Ascending aorta (tissue), 2 donors: ENCODE data around the gene MAP2K7. TPM values are rescaled to one million over a fixed set of nuclear protein-coding genes. Genes with fewer than 3 reads are reported as not detected.
A peak's percentile ranks its signal among the peaks of the same experiment; 100 is the strongest.

Source experiments
- DNase-seq, 2 donors: peaks; one replicate each; pipeline ENCODE4 v3.0.0-alpha.2; 2019; ENCODE audit warnings: low spot score in 2 of 2
- H3K27ac ChIP-seq, 2 donors: fragments of 200-600 bp; sonication (generic); one replicate each; pipeline ENCODE4 v1.5.1; 2016 to 2017; ENCODE audit warnings: mild to moderate bottlenecking in 1 of 2
- H3K27me3 ChIP-seq: fragments of 200-600 bp; sonication (generic); one replicate; pipeline ENCODE4 v1.5.1; 2017
- H3K36me3 ChIP-seq, 2 donors: fragments of 200-600 bp; sonication (generic); one replicate each; pipeline ENCODE4 v1.5.1; 2016
- H3K4me1 ChIP-seq, 2 donors: fragments of 200-600 bp; sonication (generic); one replicate each; pipeline ENCODE4 v1.5.1; 2016 to 2017; ENCODE audit warnings: mild to moderate bottlenecking in 1 of 2
- H3K4me3 ChIP-seq, 2 donors: fragments of 200-600 bp; sonication (generic); one replicate each; pipeline ENCODE4 v1.5.1; 2016 to 2017; ENCODE audit warnings: mild to moderate bottlenecking in 1 of 2
- H3K9me3 ChIP-seq, 2 donors: fragments of 200-600 bp; sonication (generic); one replicate each; pipeline ENCODE4 v1.5.1; 2016
- CTCF ChIP-seq, 3 experiments: fragments of 200-600 bp in 2 of 3; fragments of 450-650 bp in 1 of 3; sonication (generic) in 2 of 3; IDR thresholded peaks; one replicate each; pipeline ENCODE4 v1.5.1; 2016 to 2019; ENCODE audit warnings: antibody characterized with exemption in 3 of 3, mild to moderate bottlenecking in 1 of 3, moderate library complexity in 1 of 3
- intact Hi-C: fragments of 100-400 bp; cut with DNase I; formaldehyde crosslinking; loops from one replicate; pipeline ENCODE4 v1.15.1; 2023
- total RNA-seq: library from RNA; depleted of rRNA; stranded (reverse); fragments of >200 nt; gene quantifications from one replicate; pipeline ENCODE4 v1.1.0, GENCODE V29; 2016

The MAP2K7 gene
- total RNA-seq, 1 donor from 2014 or later = 37.3 TPM

DNA sequence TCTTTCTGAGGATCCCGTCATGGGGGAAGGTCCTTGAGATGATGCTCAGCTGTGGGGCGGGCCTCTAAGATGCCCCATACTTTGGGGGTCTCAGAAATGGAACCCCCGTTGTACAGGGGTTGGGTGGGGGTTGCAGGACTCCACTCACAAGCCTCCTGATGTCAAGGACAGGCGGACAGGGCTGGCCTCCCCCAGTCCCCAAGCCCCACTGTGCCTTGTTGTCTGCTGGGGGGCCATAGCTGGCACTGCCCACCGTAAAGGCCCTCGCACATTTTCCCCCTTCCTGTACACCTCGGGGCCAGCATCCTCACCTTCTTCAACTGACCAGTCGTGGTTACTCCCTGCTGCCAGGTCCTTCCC is 19.1 kb downstream of the MAP2K7 start:
- no peak for DNase-seq
- Histone ChIP-seq H3K4me3 (no peak overlapping the region), H3K9me3 (no peaks in the 10 kb centered on the region), H3K4me1 (peaks cover 29 to 50% of the 10 kb centered on the region in 2 donors), H3K27me3 (no peaks in the 10 kb centered on the region), H3K36me3 (peaks cover 6 to 18% of the 10 kb centered on the region in 2 donors), H3K27ac (no peak overlapping the region)
- intact Hi-C loops = loop anchor here (10.0 kb wide), 3 partner anchors 592 to 1862 kb away; partner anchors contain the start of gene ZNF414
- no peak for TF ChIP-seq CTCF (IDR thresholded peaks at IDR 0.05)

GRCh38 chr19:7923295-7924191 is 19.9 kb downstream of the MAP2K7 start:
- H3K36me3 ChIP-seq = peaks cover 6 to 18% of the 10 kb centered on the region in 2 donors
- no peak for TF ChIP-seq CTCF (IDR thresholded peaks at IDR 0.05)
- no peaks in the 10 kb centered on the region for H3K27me3 ChIP-seq
- DNase-seq = no peak
- H3K4me3 ChIP-seq = no peak overlapping the region
- intact Hi-C loops = loop anchor here (10.0 kb wide), 3 partner anchors 591 to 1861 kb away; partner anchors contain the start of gene ZNF414
- H3K27ac ChIP-seq = no peak overlapping the region
- H3K4me1 ChIP-seq = peaks cover 27 to 54% of the 10 kb centered on the region in 2 donors
- H3K9me3 ChIP-seq = no peaks in the 10 kb centered on the region

DNA sequence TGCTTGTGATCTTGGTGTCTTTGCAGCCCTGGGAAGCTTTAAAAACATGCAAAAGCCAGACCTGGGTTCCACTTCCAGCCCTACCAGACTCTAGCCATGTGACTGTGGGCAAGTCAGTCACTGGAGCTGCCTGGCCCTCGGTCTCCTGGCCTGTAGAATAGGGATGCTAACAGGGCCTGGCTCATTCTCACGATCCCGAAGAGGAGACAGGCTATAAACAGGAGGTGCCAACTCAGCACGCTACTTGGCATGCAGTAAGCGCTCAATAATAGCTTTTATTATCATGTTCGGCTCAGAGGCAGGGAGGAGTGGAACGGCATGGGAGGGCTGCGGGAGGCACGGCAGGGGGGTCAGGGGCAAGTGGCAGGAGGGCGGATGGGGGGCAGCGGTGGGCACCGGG is 20.6 kb downstream of the MAP2K7 start:
- no peak for TF ChIP-seq CTCF (IDR thresholded peaks at IDR 0.05)
- no peaks in the 10 kb centered on the region for H3K9me3 ChIP-seq
- no peak for DNase-seq
- no peak overlapping the region for H3K4me3 ChIP-seq
- H3K27ac ChIP-seq = no peak overlapping the region
- H3K4me1 ChIP-seq = peaks cover 31 to 59% of the 10 kb centered on the region in 2 donors
- H3K36me3 ChIP-seq = peaks cover 6 to 18% of the 10 kb centered on the region in 2 donors
- no peaks in the 10 kb centered on the region for H3K27me3 ChIP-seq
- intact Hi-C loops = loop anchor here (10.0 kb wide), 3 partner anchors 591 to 1861 kb away; partner anchors contain the start of gene ZNF414

- H3K27ac ChIP-seq = no peak overlapping the region
- DNase-seq = no peak
- intact Hi-C loops = loop anchor here (5.0 to 10.0 kb wide), 4 partner anchors 590 to 1860 kb away; partner anchors contain the start of genes ALKBH7 and ZNF414
Observed at GRCh38 chr19:7924651-7925170, 21.0 kb downstream of the MAP2K7 start.

More at GRCh38 chr19:7924651-7925170, 21.0 kb downstream of the MAP2K7 start:
- peak overlapping the region; percentile 69 to 73 for H3K4me3 ChIP-seq
- no peak for TF ChIP-seq CTCF (IDR thresholded peaks at IDR 0.05)
- peaks cover 34 to 61% of the 10 kb centered on the region in 2 donors for H3K4me1 ChIP-seq
- no peaks in the 10 kb centered on the region for H3K9me3 ChIP-seq
- H3K36me3 ChIP-seq = peaks cover 6 to 18% of the 10 kb centered on the region in 2 donors
- no peaks in the 10 kb centered on the region for H3K27me3 ChIP-seq
